Ovary (tissue), 3 donors: Measurements from ENCODE around the gene YTHDC2.

ENCODE experiments used
- CTCF ChIP-seq, 3 donors: fragments of 450-650 bp in 2 of 3; fragments of 200-600 bp in 1 of 3; IDR thresholded peaks; one replicate each; pipeline versions ENCODE4 v1.5.1 to v1.8.0; 2016 to 2022; ENCODE audit warnings: antibody characterized with exemption in 3 of 3, mild to moderate bottlenecking in 1 of 3
- EP300 ChIP-seq: sonication (generic); formaldehyde crosslinking; IDR thresholded peaks from one replicate; pipeline ENCODE4 v1.6.1; 2017; ENCODE audit warnings: antibody characterized with exemption
- donor health status: DM: no; HTN: no; CAD: no.

DNA sequence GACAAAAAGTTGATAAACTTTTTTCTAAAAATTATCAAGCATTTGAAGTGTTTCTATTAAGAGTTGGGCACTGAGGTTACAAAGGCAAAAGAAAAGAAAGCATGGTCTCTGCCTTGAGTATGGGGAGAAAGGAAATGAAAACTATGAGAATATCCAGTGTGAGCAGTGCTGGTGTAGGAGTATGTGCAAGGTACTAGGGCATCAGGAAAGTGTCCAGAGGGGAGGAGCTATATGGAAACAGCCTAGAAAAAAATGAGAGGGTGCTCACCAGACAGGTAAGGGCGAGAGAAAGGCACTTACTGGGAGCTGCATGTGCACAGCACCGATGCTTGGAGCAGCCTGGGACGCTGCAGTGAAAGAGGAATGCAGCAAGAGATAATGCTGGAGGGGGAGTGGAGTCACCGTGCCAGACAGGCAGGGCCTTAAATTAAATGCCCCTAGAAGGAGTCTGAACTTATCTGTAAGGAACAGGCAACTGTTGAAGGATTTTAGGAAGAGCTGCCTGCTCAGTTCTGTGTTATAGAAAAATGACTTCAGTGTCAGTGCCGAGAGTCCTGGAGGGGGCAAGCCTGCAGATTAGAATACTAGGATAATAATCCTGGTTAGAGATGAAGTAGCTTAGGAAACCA lies 39.3 kb upstream of the YTHDC2 start:
- TF ChIP-seq EP300 (no peak), CTCF (IDR thresholded peaks at IDR 0.05) (no peak)
